IPS-18c (cell line): ENCODE measurements around the gene MYCL.

Experiments used
- H3K4me3 ChIP-seq: 2 replicates; pipeline ENCODE4 v1.7.0; 2013; ENCODE audit warnings: low read depth, mild to moderate bottlenecking, low read length, moderate library complexity; ENCODE audit not compliant: insufficient read depth
- H3K9me3 ChIP-seq: one replicate; pipeline ENCODE4 v1.6.1; 2013; ENCODE audit warnings: mild to moderate bottlenecking, low read length, moderate library complexity; ENCODE audit not compliant: control insufficient read depth, insufficient read depth

The MYCL gene, protein sequence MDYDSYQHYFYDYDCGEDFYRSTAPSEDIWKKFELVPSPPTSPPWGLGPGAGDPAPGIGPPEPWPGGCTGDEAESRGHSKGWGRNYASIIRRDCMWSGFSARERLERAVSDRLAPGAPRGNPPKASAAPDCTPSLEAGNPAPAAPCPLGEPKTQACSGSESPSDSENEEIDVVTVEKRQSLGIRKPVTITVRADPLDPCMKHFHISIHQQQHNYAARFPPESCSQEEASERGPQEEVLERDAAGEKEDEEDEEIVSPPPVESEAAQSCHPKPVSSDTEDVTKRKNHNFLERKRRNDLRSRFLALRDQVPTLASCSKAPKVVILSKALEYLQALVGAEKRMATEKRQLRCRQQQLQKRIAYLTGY

DNA sequence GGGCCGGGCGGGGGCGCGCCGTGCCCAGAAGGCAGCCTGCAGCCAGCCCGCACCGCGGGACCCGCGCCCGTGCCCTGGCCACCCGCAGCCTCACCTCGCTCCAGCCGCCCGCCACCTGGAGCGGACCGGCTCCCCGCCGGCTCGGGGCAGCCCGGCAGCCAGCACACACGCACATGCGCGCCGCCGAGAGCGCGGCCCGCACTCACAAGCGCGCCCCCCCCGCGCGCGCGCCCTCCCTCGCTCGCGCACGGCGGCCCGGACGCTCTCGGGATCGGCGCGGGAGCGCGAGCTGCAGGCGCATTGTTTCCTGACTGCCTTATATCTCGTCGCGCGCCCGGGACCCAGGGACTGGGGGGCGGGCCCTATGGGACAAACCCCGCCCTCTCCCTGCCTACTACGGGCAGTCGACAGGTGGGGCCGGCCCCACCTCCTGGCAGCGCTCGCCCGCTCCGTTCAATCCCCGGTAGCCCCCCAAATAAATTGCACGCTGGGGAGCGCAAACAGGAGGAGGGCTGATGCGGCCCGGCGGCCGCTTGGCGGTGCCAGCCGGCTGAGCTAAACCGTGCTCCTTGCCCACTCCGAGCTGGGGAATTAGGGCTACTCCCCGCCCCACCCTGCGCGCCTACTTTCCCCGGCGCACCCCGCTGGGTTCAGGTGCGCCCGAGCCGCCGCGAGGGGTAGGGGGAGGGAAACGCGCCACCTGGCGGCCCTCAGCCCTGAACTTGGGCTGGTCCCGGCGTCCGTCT is at the start of gene MYCL:
Gene MYCL, minus strand, starts transcription at position 204 of the 746 bp plus-strand sequence. CDS start 483 bp downstream, outside the sequence.
- Histone ChIP-seq H3K9me3 (no peaks in the 10 kb centered on the region), H3K4me3 (peak within 1 kb of the TSS; percentile 88)

DNA sequence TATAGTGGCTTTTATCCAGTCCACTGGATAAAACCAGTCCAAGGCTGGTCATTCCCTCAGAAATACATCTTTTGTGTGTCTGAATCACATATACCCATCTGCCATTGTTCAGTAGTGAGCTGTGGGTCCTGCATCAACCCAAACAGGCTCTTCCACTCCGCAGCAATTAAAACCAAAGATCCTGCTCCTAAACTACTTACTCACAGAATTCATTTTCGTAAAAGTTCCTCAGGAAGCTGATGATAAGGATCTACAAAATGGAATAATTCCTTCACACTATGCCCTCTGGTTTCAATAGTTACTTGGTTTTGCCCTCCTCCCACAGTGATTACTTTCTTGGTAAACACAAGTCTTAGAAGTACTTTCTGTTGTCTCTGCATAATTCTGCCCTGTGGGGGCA is 48.2 kb upstream of the MYCL start:
- no peak overlapping the region for H3K4me3 ChIP-seq

DNA sequence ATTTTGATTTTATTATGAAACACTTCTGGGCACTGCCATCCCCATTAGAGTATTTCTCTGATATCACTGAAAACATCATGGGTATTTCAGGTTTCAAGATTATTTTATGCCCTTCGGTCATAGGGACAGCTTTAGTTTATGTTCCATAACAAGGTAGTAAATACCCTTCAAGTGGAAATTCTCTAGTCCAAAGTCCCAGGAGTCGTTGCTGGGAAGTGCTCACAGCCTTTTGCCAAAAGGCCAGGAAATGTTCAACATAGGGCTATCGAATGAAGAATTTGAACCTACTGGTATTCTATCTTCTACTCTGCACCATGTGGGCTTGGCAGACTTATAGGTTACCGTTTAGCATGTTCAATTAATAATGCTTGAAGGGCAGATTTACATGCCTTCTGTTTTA is 45.5 kb upstream of the MYCL start:
- Histone ChIP-seq H3K4me3 (no peak overlapping the region), H3K9me3 (no peaks in the 10 kb centered on the region)

More for the DNA sequence above, 48.2 kb upstream of the MYCL start:
- H3K9me3 ChIP-seq = no peaks in the 10 kb centered on the region

DNA sequence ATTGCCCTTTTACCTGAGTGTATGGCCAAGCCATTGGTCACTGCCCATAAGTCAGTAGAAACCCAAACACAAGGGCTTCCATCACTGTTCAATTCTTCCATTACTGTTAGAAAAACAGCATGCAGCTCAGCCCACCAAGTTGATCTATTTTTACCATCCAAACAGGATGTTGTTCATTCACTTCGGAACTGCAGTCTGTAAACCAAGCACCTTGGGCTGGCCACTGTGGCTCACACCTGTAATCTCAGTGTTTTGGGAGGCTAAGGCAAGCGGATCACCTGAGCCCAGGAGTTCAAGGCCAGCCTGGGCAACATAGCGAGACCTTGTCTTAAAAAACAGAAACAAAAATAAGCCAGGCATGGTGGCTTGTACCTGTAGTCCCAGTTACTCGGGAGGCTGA is 44.5 kb upstream of the MYCL start:
- no peak overlapping the region for H3K4me3 ChIP-seq
- H3K9me3 ChIP-seq = no peaks in the 10 kb centered on the region

DNA sequence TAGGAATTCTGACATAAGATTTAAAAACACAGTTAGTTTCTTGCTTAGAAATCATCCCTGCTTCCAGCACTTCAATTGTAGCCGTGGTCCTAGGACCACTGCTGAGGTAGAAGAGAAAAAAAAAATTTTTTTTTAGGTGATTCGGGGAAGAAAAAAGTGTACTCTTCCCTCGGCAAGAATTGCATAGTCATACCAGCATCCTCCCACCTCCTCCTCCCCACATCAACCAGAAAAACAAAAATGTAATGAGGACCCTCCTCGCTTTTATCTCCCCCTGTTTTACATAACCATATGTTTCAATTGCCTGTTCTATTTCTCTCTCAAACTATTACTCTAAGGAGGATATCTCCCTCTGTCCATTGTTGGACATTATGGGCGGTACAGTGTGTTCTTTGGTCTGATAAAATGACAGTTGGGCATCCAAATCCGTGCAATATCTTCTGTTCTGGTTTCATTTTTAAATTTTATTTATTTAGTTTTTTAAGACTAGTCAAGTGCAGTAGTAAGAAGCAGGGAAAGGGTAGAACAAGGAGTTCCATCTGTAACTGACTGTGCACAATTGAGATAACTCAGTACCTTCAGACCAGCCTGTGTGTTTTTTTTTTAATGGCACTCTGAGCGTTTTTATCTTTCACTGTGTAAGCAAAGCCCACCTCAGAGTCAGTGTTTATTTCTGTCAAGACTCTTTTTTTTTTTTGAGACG is 42.8 kb upstream of the MYCL start:
- no peak overlapping the region for H3K4me3 ChIP-seq
- H3K9me3 ChIP-seq = no peaks in the 10 kb centered on the region

DNA sequence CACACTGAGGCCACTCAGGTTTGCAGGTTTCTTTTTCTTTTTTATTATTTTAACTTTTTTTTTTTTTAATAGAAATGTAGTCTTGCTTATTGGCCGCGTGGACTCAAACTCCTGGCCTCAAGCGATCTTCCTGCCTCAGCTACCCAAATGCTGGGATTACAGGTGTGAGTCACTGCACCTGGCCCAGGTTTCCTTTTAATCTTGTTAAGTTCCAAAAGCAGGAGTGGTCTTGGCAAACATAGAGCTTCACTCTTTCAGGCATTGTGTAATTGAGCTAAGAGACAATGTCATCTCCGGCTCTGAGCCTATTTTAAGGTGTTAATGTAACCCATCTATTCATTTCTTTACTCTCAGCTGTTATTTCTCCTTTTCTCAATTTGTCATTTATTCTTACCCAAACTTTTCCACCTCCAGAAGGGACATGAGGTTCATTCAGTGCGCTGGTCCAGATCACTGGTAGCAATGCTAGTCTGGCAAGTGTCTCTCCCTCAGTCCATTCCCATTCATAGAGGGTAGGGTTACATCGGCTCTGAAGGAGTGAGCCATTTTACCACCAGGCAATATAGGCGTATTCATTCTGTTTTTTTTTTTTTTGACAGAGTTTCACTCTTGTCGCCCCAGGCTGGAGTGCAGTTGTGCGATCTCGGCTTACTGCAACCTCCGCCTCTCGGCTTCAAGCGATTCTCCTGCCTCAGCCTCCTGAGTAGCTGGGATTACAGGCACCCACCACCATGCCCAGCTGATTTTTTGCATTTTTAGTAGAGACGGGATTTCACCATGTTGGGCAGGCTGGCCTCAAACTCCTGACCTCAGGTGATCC is 42.0 kb upstream of the MYCL start:
- H3K4me3 ChIP-seq = no peak overlapping the region
- H3K9me3 ChIP-seq = no peaks in the 10 kb centered on the region

DNA sequence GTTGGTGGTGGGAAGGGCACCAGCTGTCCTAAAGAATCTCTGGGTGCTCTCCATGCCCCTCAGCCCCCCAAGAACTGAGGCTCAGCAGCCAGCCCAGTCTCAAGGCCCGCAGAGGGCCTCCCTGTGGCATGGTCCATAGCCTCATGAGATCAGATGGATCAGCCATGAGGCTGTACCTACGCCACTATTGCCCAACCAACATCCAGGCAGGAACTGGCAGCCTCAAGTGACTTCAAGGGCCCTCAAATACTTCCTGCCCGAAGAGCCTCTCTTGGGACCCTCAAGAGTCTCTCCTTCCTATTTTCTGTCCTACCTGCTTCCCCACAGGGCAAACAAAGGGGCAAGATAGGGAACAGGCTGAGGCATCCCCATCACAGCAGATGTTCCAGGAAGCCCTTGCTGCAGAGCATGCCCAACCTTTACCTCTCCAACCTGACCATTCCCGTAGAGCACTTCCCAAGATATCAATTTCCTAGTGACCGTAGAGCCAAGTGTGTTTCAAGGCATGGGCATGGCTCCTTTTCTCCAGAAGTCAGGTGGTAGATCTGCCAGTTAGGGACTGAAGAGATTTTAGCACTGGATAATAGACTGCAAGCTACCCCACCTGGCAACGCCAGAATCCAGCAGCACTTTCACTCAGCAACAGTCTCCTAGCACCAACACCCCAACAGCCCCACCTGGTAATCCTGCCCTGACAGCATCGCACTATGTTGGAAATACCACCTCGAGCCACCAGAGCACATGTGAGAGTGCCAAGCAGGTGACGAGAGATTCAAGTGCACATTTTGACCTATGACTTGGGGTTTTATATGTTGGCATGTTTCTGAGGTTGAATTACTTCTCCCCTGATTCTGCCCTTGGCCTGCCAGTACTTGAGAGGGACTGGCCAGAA is 39.5 kb upstream of the MYCL start:
- no peaks in the 10 kb centered on the region for H3K9me3 ChIP-seq
- H3K4me3 ChIP-seq = no peak overlapping the region

DNA sequence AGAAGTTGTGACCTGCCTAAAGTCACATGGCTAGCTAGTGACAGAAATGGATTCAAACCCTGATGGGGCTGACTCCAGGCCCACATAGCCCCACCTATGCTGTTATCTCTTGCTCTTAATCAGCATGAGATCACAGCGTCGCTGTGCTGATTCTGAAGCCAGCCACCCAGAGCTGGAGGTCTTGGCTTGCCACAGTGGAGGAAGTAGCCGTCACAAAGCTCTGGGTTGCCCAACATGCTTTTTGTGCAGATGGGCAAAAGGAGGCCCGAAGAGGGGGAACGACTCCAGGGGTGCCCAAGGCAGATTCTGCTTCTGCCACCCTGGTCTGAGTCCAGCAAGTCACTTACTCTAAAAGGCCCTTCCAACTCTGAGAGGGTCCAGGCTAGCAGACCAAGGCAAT is 38.5 kb upstream of the MYCL start:
- Histone ChIP-seq H3K9me3 (no peaks in the 10 kb centered on the region), H3K4me3 (no peak overlapping the region)

DNA sequence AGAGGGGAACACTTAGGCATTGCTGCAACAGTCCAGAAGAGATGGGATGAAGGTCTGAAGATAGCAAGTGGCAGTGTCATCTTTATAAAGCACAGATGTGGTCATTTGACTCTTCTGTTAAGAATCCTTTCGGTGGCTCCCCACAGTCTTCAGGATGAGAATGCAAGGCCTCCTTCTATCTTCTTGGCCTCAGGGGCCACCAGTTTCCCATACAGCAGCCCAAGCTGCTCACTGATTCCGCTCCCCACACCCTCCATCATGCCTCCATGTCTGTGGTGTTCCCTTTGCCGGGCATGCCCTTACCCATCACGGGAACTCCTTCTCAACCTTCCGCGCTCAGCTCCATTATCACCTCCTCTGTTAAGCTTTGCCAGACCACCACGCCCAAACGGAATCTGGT is 37.1 kb upstream of the MYCL start:
- Histone ChIP-seq H3K9me3 (no peaks in the 10 kb centered on the region), H3K4me3 (no peak overlapping the region)

DNA sequence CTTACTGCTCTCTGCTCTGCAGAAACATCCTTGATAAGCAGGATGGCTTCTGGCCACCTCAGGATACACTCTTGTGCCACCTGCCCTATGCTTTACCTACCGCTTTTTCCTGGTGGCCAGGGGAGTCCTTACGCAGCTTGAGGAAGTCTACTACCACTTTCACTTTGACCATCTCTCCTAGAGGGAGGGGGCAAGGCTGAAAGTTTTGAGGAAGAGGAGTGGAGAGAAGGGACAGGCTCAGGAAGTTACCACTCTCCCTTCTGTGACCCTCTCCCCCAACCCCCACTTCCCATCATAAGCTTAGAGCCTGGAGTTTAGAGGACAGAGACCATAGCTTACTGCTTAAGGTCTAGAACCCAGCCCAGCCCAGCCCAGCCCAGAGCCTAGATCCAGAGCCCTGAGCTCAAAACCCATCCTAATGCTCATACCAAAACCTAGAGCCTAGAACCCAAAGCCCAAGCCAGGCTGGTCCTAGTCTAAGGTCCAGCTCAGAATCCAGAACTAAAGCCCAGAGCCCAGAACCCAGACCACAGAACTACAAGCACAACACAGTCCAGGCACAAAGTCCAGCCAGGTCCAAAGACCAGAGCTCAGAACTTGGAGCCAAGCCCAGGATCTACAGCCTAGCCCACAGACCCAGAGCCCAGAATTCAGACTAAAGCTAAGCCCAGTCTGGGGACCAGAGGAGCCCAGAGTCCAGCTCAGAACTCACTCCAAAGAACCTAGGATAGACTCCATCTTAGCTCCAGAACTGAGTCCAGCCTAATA is 35.2 kb upstream of the MYCL start:
- Histone ChIP-seq H3K9me3 (no peaks in the 10 kb centered on the region), H3K4me3 (no peak overlapping the region)

DNA sequence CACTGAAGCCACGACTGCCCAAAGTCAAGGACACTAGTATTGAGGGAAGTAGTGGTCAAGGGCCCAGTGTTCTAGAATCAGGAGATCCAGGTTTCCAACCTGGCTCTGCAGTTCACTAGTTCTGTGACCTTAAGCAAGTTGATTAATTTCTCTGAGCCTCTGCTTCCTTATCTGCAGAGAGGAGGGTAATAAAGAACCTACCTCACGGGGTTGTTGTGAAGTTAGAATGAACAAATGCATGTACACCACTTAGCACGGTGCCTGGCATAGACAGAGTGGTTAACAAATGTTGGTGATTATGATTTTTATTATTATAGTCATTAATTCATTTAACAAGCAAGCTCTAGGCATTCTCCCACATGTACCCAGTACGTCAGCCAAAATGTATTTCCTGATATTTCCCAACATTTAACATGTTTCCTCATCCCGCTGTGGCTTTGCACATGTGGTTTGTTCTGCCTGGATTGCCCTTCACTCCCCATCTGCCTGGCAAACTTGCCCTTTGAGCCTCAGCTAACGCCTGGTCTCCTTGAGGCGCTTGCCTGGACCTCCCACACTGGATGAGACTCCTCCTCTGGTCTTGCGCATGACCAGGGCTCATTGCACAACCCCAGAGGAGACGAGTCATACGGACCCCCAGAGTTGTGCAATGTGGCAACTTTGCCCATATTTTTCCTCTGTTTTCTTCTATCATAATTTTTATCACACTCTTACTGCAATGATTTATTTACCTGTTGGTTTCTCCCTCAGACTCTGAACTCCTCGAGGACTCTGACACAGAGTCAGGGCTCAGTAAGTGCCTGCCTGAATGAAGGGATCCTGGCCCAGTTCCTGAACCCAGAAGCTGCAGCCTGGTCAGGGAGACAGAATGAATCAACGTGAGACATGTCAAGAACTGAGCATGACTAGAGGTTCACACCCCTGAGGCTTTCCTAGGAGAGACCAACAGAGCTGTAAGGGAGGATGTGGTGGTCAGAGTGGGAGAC is 32.5 kb upstream of the MYCL start:
- Histone ChIP-seq H3K9me3 (no peaks in the 10 kb centered on the region), H3K4me3 (no peak overlapping the region)

DNA sequence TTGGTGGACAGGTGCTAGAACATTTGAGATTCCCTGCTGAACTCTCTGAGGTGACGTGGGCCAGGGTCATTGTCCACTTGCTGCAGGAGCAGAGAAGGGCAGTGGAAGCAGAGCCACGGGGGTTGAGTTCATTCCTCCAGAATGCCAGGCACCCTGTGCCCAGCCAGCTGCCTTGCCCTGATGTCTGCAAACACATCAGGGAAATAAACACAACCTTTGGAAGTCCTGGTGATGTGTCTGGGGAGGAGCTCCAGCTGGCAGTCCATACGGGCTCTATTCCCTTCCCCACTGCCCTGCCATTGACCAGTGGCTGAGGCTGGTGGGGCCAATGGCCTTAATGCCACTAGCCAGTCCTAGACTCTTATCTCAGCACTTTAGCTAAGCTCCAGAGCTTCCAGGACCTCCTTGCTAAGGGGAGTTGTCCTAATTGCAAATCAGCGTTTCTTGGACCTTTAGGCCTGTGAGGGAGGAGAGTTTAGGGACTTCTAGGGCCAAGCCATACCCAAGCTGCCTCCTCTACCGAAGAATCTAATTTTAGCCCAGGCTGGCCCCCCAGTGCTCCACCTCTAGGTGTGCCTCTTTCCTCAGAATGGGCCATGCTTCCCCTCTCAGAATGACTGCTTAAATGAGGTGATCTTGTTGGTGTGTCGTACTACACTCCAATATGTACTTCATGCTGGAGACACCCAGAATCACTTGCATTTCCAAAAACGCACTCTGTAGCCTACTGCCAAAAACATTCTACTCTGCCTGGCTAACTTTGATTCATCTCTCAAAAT is 27.3 kb upstream of the MYCL start:
- H3K4me3 ChIP-seq = no peak overlapping the region
- no peaks in the 10 kb centered on the region for H3K9me3 ChIP-seq

DNA sequence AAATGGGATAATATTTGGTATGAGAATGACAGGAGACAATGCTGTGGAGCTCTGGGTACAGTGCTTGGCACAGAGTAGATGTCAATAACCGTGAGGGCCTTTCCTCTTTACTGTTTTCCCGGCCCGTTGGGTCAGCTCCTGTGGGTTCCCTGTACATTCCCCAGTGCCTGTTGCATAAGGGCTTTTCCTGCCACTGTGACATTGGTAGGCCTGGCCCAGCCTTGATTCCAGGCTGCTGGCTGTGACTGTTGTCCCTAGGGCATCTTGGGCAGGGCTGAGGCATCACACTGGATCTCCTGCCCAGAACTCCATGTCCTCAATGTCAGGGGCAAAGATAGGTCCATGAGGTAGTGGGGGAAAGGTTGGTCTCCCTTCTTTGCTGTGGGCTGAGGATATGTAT is 25.8 kb upstream of the MYCL start:
- Histone ChIP-seq H3K4me3 (no peak overlapping the region), H3K9me3 (no peaks in the 10 kb centered on the region)

DNA sequence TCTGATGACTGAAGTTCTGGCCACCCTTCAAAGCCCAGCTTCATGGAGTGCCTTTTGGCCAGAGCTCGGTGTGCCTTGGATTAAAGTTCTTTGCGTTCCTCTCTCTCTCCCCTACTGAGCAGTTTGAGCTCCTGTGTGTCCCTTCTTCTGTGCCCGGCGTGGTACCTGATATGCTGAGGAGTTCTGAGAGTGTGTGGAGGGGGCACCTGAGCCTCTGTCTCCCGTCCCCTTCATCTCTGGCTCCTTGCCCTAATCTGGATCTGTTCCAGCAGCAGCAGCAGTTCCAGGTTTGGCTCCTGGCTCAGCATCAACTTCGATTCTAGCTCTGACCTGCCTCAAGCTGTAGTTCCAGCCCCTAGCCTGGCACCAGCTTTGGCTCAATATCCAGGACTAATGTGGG is 25.1 kb upstream of the MYCL start:
- Histone ChIP-seq H3K4me3 (no peak overlapping the region), H3K9me3 (no peaks in the 10 kb centered on the region)
